IMR-90 (cell line): ENCODE results near the gene KLF16. TPM values are rescaled to one million over a fixed set of nuclear protein-coding genes. Genes with fewer than 3 reads are reported as not detected.
A peak's percentile ranks its signal among the peaks of the same experiment; 100 is the strongest.

Experiments
- ATAC-seq: fragments of 200-7000 bp; cut with Tn5 transposase; 2 replicates; pipeline ENCODE4 v1.9.1; 2020; ENCODE audit warnings: low read depth, mild to moderate bottlenecking, moderate library complexity
- BruUV-seq: library from RNA; stranded (reverse); fragments of 400-500 nt; replicated peaks from 2 replicates; lab custom pipeline; 2021; lab: Mats Ljungman, UMichigan
- CTCF ChIA-PET: fragments of 300-600 bp; formaldehyde crosslinking; extraction: SDS; loops from one replicate; lab custom pipeline; 2021; ENCODE audit warnings: antibody characterized with exemption; lab: Yijun Ruan, JAX
- POLR2A ChIA-PET: fragments of 300-600 bp; sonication (Branson Sonifier 250); formaldehyde crosslinking; loops from one replicate; lab custom pipeline; 2022; ENCODE audit warnings: antibody characterized with exemption; ENCODE audit not compliant: unreplicated experiment; lab: Charles Lee
- DNase-seq: peaks from one replicate; pipeline ENCODE4 v3.0.0; 2013
- H2AFZ ChIP-seq: replicated peaks from 2 replicates; pipeline ENCODE3; 2013; ENCODE audit warnings: low read length, mild to moderate bottlenecking; ENCODE audit not compliant: poor library complexity
- H2AK5ac ChIP-seq: 2 replicates; pipeline ENCODE4 v1.6.1; 2013; ENCODE audit warnings: low read depth, low read length, inconsistent platforms
- H2AK9ac ChIP-seq: replicated peaks from 2 replicates; pipeline ENCODE3; 2013; ENCODE audit warnings: mild to moderate bottlenecking, low read depth, low read length, moderate library complexity; ENCODE audit not compliant: poor library complexity
- H2BK120ac ChIP-seq: 2 replicates; pipeline ENCODE4 v1.6.1; 2013; ENCODE audit warnings: low read depth, low read length, inconsistent platforms
- H2BK15ac ChIP-seq: 3 replicates; pipeline ENCODE4 v1.6.1; 2013; ENCODE audit warnings: low read depth, low read length, inconsistent platforms
- H2BK20ac ChIP-seq: 2 replicates; pipeline ENCODE4 v1.6.1; 2013; ENCODE audit warnings: low read depth, mild to moderate bottlenecking, inconsistent platforms, low read length, moderate library complexity
- H2BK5ac ChIP-seq: 2 replicates; pipeline ENCODE4 v1.6.1; 2013; ENCODE audit warnings: mild to moderate bottlenecking, low read depth, low read length, inconsistent platforms; ENCODE audit not compliant: poor library complexity, severe bottlenecking
- H3K14ac ChIP-seq: replicated peaks from 2 replicates; pipeline ENCODE4 v1.6.1; 2013; ENCODE audit warnings: low read depth, low read length, inconsistent platforms
- H3K18ac ChIP-seq: 2 replicates; pipeline ENCODE4 v1.6.1; 2013; ENCODE audit warnings: low read depth, low read length, control low read depth
- H3K23ac ChIP-seq: 2 replicates; pipeline ENCODE4 v1.6.1; 2013; ENCODE audit warnings: low read depth, low read length, inconsistent platforms
- H3K27ac ChIP-seq: 2 replicates; pipeline ENCODE4 v1.5.1; 2013; ENCODE audit warnings: mild to moderate bottlenecking, control low read depth, low read length; ENCODE audit not compliant: insufficient read depth
- H3K27me3 ChIP-seq: 2 replicates; pipeline ENCODE4 v1.6.1; 2013; ENCODE audit warnings: low read length; ENCODE audit not compliant: control insufficient read depth, insufficient read depth
- H3K36me3 ChIP-seq: 2 replicates; pipeline ENCODE4 v1.6.1; 2013; ENCODE audit warnings: low read length, mixed read lengths; ENCODE audit not compliant: control insufficient read depth, insufficient read depth
- H3K4ac ChIP-seq: 2 replicates; pipeline ENCODE4 v1.6.1; 2013; ENCODE audit warnings: low read depth, low read length, inconsistent platforms
- H3K4me1 ChIP-seq: 2 replicates; pipeline ENCODE4 v1.6.1; 2013; ENCODE audit warnings: low read length, mixed read lengths; ENCODE audit not compliant: control insufficient read depth, insufficient read depth
- H3K4me2 ChIP-seq: 2 replicates; pipeline ENCODE4 v1.6.1; 2013; ENCODE audit warnings: low read depth, mild to moderate bottlenecking, control low read depth, low read length, moderate library complexity
- H3K4me3 ChIP-seq: 2 replicates; pipeline ENCODE4 v1.5.1; 2013; ENCODE audit warnings: low read depth, mild to moderate bottlenecking, control low read depth, low read length, moderate library complexity; ENCODE audit not compliant: insufficient read depth
- H3K56ac ChIP-seq: 2 replicates; pipeline ENCODE4 v1.6.1; 2013; ENCODE audit warnings: low read length, inconsistent platforms; ENCODE audit not compliant: insufficient read depth; ENCODE audit errors: extremely low read depth
- H3K79me1 ChIP-seq, 2 experiments: 2 replicates each; pipeline ENCODE4 v1.6.1; 2013; ENCODE audit warnings: low read length in 2 of 2, inconsistent platforms in 1 of 2, low read depth in 1 of 2
- H3K9ac ChIP-seq: 2 replicates; pipeline ENCODE4 v1.6.1; 2013; ENCODE audit warnings: low read depth, low read length, control low read depth
- H3K9me1 ChIP-seq: 2 replicates; pipeline ENCODE4 v1.6.1; 2013; ENCODE audit warnings: low read length, inconsistent platforms; ENCODE audit not compliant: insufficient read depth
- H3K9me3 ChIP-seq: 2 replicates; pipeline ENCODE4 v1.6.1; 2013; ENCODE audit warnings: low read length; ENCODE audit not compliant: control insufficient read depth, insufficient read depth
- H4K20me1 ChIP-seq: 2 replicates; pipeline ENCODE4 v1.6.1; 2013; ENCODE audit warnings: low read length, inconsistent platforms; ENCODE audit not compliant: insufficient read depth
- H4K5ac ChIP-seq: 2 replicates; pipeline ENCODE4 v1.6.1; 2013; ENCODE audit warnings: mild to moderate bottlenecking, low read depth, low read length, control low read depth
- H4K8ac ChIP-seq, 2 experiments: 2 replicates each; pipeline ENCODE4 v1.6.1; 2013; ENCODE audit warnings: low read depth in 2 of 2, low read length in 2 of 2, control low read depth in 1 of 2, inconsistent platforms in 1 of 2
- H4K91ac ChIP-seq: 2 replicates; pipeline ENCODE4 v1.6.1; 2013; ENCODE audit warnings: low read depth, low read length, inconsistent platforms; ENCODE audit not compliant: insufficient read depth
- BHLHE40 ChIP-seq: fragments of 150-350 bp; IDR thresholded peaks from 2 replicates; pipeline ENCODE4 v1.6.1; 2016; ENCODE audit warnings: mild to moderate bottlenecking, low read depth, low read length
- CEBPB ChIP-seq: IDR thresholded peaks from 2 replicates; pipeline ENCODE4 v1.6.1; 2012; ENCODE audit warnings: low read depth, low read length, improper control_type of control experiment
- MAFK ChIP-seq: IDR thresholded peaks from 2 replicates; pipeline ENCODE4 v1.6.1; 2012; ENCODE audit warnings: low read depth, low read length, improper control_type of control experiment
- MAZ ChIP-seq: IDR thresholded peaks from 2 replicates; pipeline ENCODE4 v1.6.1; 2012; ENCODE audit warnings: low read depth, mild to moderate bottlenecking, low read length, improper control_type of control experiment, moderate library complexity, borderline replicate concordance
- MXI1 ChIP-seq: IDR thresholded peaks from 2 replicates; pipeline ENCODE4 v1.6.1; 2012; ENCODE audit warnings: low read depth, mild to moderate bottlenecking, low read length, moderate library complexity, borderline replicate concordance
- NFE2L2 ChIP-seq: fragments of 150-350 bp; IDR thresholded peaks from 2 replicates; pipeline ENCODE4 v1.6.1; 2016; ENCODE audit warnings: low read depth, mild to moderate bottlenecking, low read length
- RAD21 ChIP-seq: IDR thresholded peaks from 2 replicates; pipeline ENCODE4 v1.6.1; 2012; ENCODE audit warnings: low read length, improper control_type of control experiment
- RFX5 ChIP-seq: IDR thresholded peaks from 2 replicates; pipeline ENCODE4 v1.8.0; 2012; ENCODE audit warnings: low read depth, mild to moderate bottlenecking, low read length, moderate library complexity
- WGBS, 2 experiments: methylation state at CpG; one replicate each; pipeline versions ENCODE4 v1.1.5 to v1.1.7; 2013; ENCODE audit warnings: missing lambda C conversion rate in 2 of 2; ENCODE audit not compliant: insufficient read length in 1 of 2; ENCODE audit errors: extremely low coverage in 2 of 2; 5-methylcytosine and 5-hydroxymethylcytosine counted together
- dilution Hi-C: fragments of 300-500 bp; cut with HindIII; formaldehyde crosslinking; loops from one replicate; pipeline ENCODE4 v1.14.3; 2018; ENCODE audit warnings: low sequenced_read_pairs; ENCODE audit not compliant: unreplicated experiment
- in situ Hi-C: fragments of 300-500 bp; cut with MboI; formaldehyde crosslinking; loops from 3 replicates; pipeline ENCODE4 v1.14.3; 2019; ENCODE audit warnings: low sequenced_read_pairs, inconsistent platforms, mixed read lengths
- intact Hi-C: fragments of 100-400 bp; cut with micrococcal nuclease; formaldehyde crosslinking; loops from 2 replicates; pipeline ENCODE4 v1.10.0; 2022
- polyA plus RNA-seq, 3 experiments: library from polyadenylated mRNA; depleted of rRNA; stranded (reverse); fragments of >200 nt; gene quantifications; 2 replicates each; pipeline ENCODE4 v1.2.3, GENCODE V29; 2012; ENCODE audit warnings: low replicate concordance in 1 of 3
- total RNA-seq: library from RNA; depleted of rRNA; stranded (reverse); fragments of >200 nt; gene quantifications from 2 replicates; pipeline ENCODE4 v1.2.3, GENCODE V29; 2012
- TF ChIP-seq, protein P1 (sequence below): fragments of 150-350 bp; IDR thresholded peaks from 2 replicates; pipeline ENCODE4 v1.6.1; 2017; ENCODE audit warnings: mild to moderate bottlenecking, antibody characterized with exemption, low read length, low read depth
- TF ChIP-seq, protein P2 (sequence below): fragments of 150-350 bp; IDR thresholded peaks from 2 replicates; pipeline ENCODE4 v1.6.1; 2016; ENCODE audit warnings: low read depth, mild to moderate bottlenecking, low read length, moderate library complexity, borderline replicate concordance
- TF ChIP-seq, protein P3 (sequence below): conservative IDR thresholded peaks from 2 replicates; pipeline ENCODE4 v1.5.1; 2012; ENCODE audit warnings: mild to moderate bottlenecking, low read depth, low read length, improper control_type of control experiment

Gene KLF16
- total and polyA plus RNA-seq, 2 of the 4 experiments (the other 2 are of a cell fraction), result 0.90 to 13.1 TPM

DNA sequence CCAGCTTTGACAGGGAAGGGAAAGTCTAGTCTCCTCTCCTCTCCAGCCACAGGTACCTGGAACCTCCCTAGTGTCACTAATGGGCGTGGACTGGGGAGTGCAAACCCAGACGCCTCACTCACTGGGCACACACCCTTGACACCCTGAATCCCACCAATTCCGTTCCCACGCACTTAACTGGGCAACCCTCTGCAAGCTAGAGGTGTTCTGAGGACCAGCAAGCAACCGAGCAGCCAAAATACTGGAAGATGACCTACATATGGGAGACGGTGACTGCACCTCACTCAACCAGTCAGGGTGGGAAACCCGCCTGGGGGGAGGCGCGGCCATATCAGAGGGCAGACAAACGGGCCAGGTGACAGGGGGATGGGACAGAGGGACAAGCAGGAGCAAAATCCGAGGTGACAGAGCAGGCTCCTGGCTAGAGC lies 20.9 kb upstream of the KLF16 start:
- no peak overlapping the region for H2BK20ac ChIP-seq
- H2BK5ac ChIP-seq, result no peak overlapping the region
- TF ChIP-seq RAD21, result no peak
- TF ChIP-seq, protein P1, sequence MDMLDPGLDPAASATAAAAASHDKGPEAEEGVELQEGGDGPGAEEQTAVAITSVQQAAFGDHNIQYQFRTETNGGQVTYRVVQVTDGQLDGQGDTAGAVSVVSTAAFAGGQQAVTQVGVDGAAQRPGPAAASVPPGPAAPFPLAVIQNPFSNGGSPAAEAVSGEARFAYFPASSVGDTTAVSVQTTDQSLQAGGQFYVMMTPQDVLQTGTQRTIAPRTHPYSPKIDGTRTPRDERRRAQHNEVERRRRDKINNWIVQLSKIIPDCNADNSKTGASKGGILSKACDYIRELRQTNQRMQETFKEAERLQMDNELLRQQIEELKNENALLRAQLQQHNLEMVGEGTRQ, result no peak
- no peak for TF ChIP-seq NFE2L2
- TF ChIP-seq RFX5, result no peak
- no peak for TF ChIP-seq MAZ
- TF ChIP-seq, protein P2, sequence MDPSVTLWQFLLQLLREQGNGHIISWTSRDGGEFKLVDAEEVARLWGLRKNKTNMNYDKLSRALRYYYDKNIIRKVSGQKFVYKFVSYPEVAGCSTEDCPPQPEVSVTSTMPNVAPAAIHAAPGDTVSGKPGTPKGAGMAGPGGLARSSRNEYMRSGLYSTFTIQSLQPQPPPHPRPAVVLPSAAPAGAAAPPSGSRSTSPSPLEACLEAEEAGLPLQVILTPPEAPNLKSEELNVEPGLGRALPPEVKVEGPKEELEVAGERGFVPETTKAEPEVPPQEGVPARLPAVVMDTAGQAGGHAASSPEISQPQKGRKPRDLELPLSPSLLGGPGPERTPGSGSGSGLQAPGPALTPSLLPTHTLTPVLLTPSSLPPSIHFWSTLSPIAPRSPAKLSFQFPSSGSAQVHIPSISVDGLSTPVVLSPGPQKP, result no peak
- TF ChIP-seq, protein P3, sequence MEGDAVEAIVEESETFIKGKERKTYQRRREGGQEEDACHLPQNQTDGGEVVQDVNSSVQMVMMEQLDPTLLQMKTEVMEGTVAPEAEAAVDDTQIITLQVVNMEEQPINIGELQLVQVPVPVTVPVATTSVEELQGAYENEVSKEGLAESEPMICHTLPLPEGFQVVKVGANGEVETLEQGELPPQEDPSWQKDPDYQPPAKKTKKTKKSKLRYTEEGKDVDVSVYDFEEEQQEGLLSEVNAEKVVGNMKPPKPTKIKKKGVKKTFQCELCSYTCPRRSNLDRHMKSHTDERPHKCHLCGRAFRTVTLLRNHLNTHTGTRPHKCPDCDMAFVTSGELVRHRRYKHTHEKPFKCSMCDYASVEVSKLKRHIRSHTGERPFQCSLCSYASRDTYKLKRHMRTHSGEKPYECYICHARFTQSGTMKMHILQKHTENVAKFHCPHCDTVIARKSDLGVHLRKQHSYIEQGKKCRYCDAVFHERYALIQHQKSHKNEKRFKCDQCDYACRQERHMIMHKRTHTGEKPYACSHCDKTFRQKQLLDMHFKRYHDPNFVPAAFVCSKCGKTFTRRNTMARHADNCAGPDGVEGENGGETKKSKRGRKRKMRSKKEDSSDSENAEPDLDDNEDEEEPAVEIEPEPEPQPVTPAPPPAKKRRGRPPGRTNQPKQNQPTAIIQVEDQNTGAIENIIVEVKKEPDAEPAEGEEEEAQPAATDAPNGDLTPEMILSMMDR, result no peak
- TF ChIP-seq MAFK, result no peak
- TF ChIP-seq MXI1, result no peak
- no peak for TF ChIP-seq CEBPB
- no peak for TF ChIP-seq BHLHE40
- H3K56ac ChIP-seq, result no peak overlapping the region
- no peak overlapping the region for H3K18ac ChIP-seq
- H2AK9ac ChIP-seq, result peak overlapping the region; percentile 99
- intact Hi-C loops, result no loop called here
- peak overlapping the region; percentile 85; the same call in 1 of the 2 replicates for H2AK5ac ChIP-seq
- H2BK120ac ChIP-seq, result no peak overlapping the region
- H3K4me2 ChIP-seq, result peak overlapping the region; percentile 99
- peaks cover 46% of the 10 kb centered on the region for H4K20me1 ChIP-seq
- in situ Hi-C loops, result no loop called here
- ATAC-seq (no peak; the same call in 1 of the 2 replicates), DNase-seq (no peak)
- no peak overlapping the region for H4K91ac ChIP-seq
- no peak overlapping the region; a peak in 1 of 4 replicates for H4K8ac ChIP-seq
- peaks cover 24% of the 10 kb centered on the region for H3K4me1 ChIP-seq
- H2BK15ac ChIP-seq, result no peak overlapping the region
- peak overlapping the region; percentile 69 for H2AFZ ChIP-seq
- no peak overlapping the region for H4K5ac ChIP-seq
- H3K79me1 ChIP-seq, result peaks cover 4 to 44% of the 10 kb centered on the region in 2 experiments
- H3K9ac ChIP-seq, result peak overlapping the region; percentile 97
- peak overlapping the region; percentile 63 for H3K14ac ChIP-seq
- H3K27me3 ChIP-seq, result no peaks in the 10 kb centered on the region
- H3K4ac ChIP-seq, result peak overlapping the region; percentile 66
- ChIA-PET POLR2A (no interaction called here), CTCF (no interaction called here)
- H3K36me3 ChIP-seq, result peaks cover 12% of the 10 kb centered on the region; the same call in 1 of the 2 replicates
- 15% methylated on average over 4 of the region's 11 CpGs; no CpG with 5 or more reads in 1 of the 2 experiments for WGBS, 2 experiments
- no TSS peak for BruUV-seq
- no peaks in the 10 kb centered on the region for H3K9me3 ChIP-seq
- peak overlapping the region; percentile 89 for H3K27ac ChIP-seq
- H3K23ac ChIP-seq, result peak overlapping the region; percentile 92
- H3K9me1 ChIP-seq, result peaks cover 18% of the 10 kb centered on the region
- dilution Hi-C loops, result no loop called here
- peak overlapping the region; percentile 99 for H3K4me3 ChIP-seq
